Ovary (tissue), 3 donors: ENCODE data around the gene KCNJ6.

Experiments
- EP300 ChIP-seq: sonication (generic); formaldehyde crosslinking; IDR thresholded peaks from one replicate; pipeline ENCODE4 v1.6.1; 2017; ENCODE audit warnings: antibody characterized with exemption
- TF ChIP-seq, protein P1 (sequence below), 3 donors: fragments of 450-650 bp in 2 of 3; fragments of 200-600 bp in 1 of 3; IDR thresholded peaks; one replicate each; pipeline versions ENCODE4 v1.5.1 to v1.8.0; 2016 to 2022; ENCODE audit warnings: antibody characterized with exemption in 3 of 3, mild to moderate bottlenecking in 1 of 3
- donor health status: DM: no; HTN: no; CAD: no.

DNA sequence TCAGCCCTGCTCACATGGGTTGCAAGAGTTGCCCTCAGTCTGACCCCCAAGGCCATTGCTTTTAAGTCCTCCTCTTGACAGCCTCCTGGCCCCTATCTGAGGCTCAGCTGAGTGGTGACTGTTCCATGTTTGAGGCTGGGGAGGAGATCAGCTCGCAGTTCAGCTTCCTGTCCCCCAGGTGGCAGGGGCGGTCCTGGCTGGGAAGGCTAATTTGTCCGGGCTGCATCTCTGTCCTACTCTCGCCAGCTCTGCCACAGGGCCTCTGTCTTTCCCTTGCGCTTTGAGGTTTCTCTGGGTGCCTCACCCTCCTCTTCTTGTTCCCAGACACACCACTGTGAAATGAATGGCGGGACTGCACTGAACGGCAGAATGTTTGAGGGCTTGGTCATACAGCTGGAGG lies 157.3 kb downstream of the KCNJ6 start:
- TF ChIP-seq, protein P1, sequence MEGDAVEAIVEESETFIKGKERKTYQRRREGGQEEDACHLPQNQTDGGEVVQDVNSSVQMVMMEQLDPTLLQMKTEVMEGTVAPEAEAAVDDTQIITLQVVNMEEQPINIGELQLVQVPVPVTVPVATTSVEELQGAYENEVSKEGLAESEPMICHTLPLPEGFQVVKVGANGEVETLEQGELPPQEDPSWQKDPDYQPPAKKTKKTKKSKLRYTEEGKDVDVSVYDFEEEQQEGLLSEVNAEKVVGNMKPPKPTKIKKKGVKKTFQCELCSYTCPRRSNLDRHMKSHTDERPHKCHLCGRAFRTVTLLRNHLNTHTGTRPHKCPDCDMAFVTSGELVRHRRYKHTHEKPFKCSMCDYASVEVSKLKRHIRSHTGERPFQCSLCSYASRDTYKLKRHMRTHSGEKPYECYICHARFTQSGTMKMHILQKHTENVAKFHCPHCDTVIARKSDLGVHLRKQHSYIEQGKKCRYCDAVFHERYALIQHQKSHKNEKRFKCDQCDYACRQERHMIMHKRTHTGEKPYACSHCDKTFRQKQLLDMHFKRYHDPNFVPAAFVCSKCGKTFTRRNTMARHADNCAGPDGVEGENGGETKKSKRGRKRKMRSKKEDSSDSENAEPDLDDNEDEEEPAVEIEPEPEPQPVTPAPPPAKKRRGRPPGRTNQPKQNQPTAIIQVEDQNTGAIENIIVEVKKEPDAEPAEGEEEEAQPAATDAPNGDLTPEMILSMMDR (IDR thresholded peaks at IDR 0.05), result no peak
- no peak for TF ChIP-seq EP300
